ENCODE data around the gene VKORC1. TPM values are rescaled to one million over a fixed set of nuclear protein-coding genes. Genes with fewer than 3 reads are reported as not detected.

The VKORC1 gene
- total and polyA plus RNA-seq, 7 experiments from 2014 or later = 29.5 to 93.0 (median 44.2) TPM

GRCh38 chr16:31130899-31131298 lies 36.3 kb upstream of the VKORC1 start:
- H3K9me3 Mint-ChIP-seq = no peaks in the 10 kb centered on the region
- Histone ChIP-seq H3K4me1 (ENCODE audit: control insufficient read depth in 2 of 2, insufficient read depth in 2 of 2, low read length in 2 of 2) (no peaks in the 10 kb centered on the region), H3K4me3 (ENCODE audit: low read length) (no peak overlapping the region), H3K9me3 (ENCODE audit: control insufficient read depth in 2 of 3, low read length in 3 of 3) (no peaks in the 10 kb centered on the region), H3K36me3 (ENCODE audit: control insufficient read depth in 2 of 3, insufficient read depth in 3 of 3, low read length in 3 of 3) (peaks cover 5 to 74% (median 9%) of the 10 kb centered on the region in 3 experiments), H3K27me3 (ENCODE audit: control insufficient read depth in 2 of 2, insufficient read depth in 2 of 2, low read length in 2 of 2) (no peaks in the 10 kb centered on the region), H3K27ac (ENCODE audit: low read depth, low read length) (no peak overlapping the region)
- ATAC-seq = no peak
- no peak for DNase-seq
- H3K4me3 Mint-ChIP-seq = no peak overlapping the region
- peaks cover 0 to 16% (median 4%) of the 10 kb centered on the region in 5 donors for H3K36me3 Mint-ChIP-seq
- peaks cover 3 to 20% (median 11%) of the 10 kb centered on the region in 7 donors for H3K4me1 Mint-ChIP-seq
- intact Hi-C loops (cut with micrococcal nuclease) = no loop called here
- no peak overlapping the region for H3K27ac Mint-ChIP-seq
- POLR2A ChIA-PET = interaction anchor here (1.9 kb wide), 1 partner anchor 11 kb away, joined by 8 read pairs; no protein-coding TSS in a partner anchor
- CTCF ChIA-PET = no interaction called here
- H3K27me3 Mint-ChIP-seq = no peaks in the 10 kb centered on the region

GRCh38 chr16:31130336-31130891 lies 35.8 kb upstream of the VKORC1 start:
- no peaks in the 10 kb centered on the region for H3K27me3 Mint-ChIP-seq
- peaks cover 0 to 18% (median 4%) of the 10 kb centered on the region in 5 donors for H3K36me3 Mint-ChIP-seq
- H3K27ac Mint-ChIP-seq = peak overlapping the region in 2 of 9 donors; percentile 31 to 58
- Histone ChIP-seq H3K9me3 (ENCODE audit: control insufficient read depth in 2 of 3, low read length in 3 of 3) (no peaks in the 10 kb centered on the region), H3K4me1 (ENCODE audit: control insufficient read depth in 2 of 2, insufficient read depth in 2 of 2, low read length in 2 of 2) (no peaks in the 10 kb centered on the region), H3K27me3 (ENCODE audit: control insufficient read depth in 2 of 2, insufficient read depth in 2 of 2, low read length in 2 of 2) (no peaks in the 10 kb centered on the region), H3K4me3 (ENCODE audit: low read length) (no peak overlapping the region), H3K27ac (ENCODE audit: low read depth, low read length) (no peak overlapping the region), H3K36me3 (ENCODE audit: control insufficient read depth in 2 of 3, insufficient read depth in 3 of 3, low read length in 3 of 3) (peaks cover 5 to 77% (median 13%) of the 10 kb centered on the region in 3 experiments)
- H3K4me3 Mint-ChIP-seq = no peak overlapping the region
- ATAC-seq = no peak
- DNase-seq = no peak
- ChIA-PET CTCF (no interaction called here), POLR2A (interaction anchor here (1.9 kb wide), 1 partner anchor 11 kb away, joined by 8 read pairs; no protein-coding TSS in a partner anchor)
- no peaks in the 10 kb centered on the region for H3K9me3 Mint-ChIP-seq
- H3K4me1 Mint-ChIP-seq = peaks cover 3 to 22% (median 11%) of the 10 kb centered on the region in 7 donors
- intact Hi-C loops (cut with micrococcal nuclease) = no loop called here

DNA sequence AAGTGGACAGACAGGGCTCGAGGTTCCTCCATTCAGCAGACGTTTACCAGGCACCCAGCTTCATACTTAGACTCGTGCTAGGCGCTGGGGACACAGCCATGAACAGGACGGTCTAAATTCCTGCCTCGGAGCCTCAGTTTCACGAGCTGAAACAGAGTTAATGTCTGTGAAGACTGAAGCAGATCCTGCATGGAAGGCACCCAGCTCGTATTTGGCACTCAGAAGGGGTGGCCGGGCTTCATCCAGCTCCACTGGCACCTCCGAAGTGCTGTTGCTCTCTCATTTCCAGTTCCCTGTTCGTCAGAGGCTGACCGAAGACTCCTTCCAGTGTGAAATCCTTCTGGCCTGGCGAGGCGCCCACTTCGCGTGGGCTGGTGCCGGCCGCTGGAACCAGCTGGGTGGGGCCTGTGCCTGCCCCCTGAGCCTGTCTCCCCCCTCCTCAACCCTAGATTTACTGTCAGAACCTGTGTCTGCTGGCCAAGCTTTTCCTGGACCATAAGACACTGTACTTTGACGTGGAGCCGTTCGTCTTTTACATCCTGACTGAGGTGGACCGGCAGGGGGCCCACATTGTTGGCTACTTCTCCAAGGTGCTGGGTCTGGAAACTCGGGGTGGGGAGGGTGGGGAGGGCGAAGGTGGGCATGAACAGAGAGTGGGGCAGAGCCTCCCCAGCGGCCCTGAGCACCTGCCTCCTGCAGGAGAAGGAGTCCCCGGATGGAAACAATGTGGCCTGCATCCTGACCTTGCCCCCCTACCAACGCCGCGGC lies 35.2 kb upstream of the VKORC1 start:
- intact Hi-C loops (cut with micrococcal nuclease) = no loop called here
- ATAC-seq = no peak
- no peaks in the 10 kb centered on the region for H3K4me1 ChIP-seq (ENCODE audit: control insufficient read depth in 2 of 2, insufficient read depth in 2 of 2, low read length in 2 of 2)
- no peak overlapping the region for H3K4me3 ChIP-seq (ENCODE audit: low read length)
- Mint-ChIP-seq H3K4me1 (peaks cover 3 to 22% (median 11%) of the 10 kb centered on the region in 7 donors), H3K27ac (no peak overlapping the region), H3K9me3 (no peaks in the 10 kb centered on the region), H3K36me3 (peaks cover 0 to 18% (median 4%) of the 10 kb centered on the region in 5 donors), H3K27me3 (no peaks in the 10 kb centered on the region), H3K4me3 (peak overlapping the region in 1 of 10 donors; percentile 12)
- no peak overlapping the region for H3K27ac ChIP-seq (ENCODE audit: low read depth, low read length)
- POLR2A ChIA-PET = interaction anchor here (0.7 to 2.2 kb wide), 2 partner anchors 12 to 50 kb away, joined by 4 to 6 read pairs; partner anchors contain the start of genes FUS and KAT8
- H3K9me3 ChIP-seq (ENCODE audit: control insufficient read depth in 2 of 3, low read length in 3 of 3) = no peaks in the 10 kb centered on the region
- H3K27me3 ChIP-seq (ENCODE audit: control insufficient read depth in 2 of 2, insufficient read depth in 2 of 2, low read length in 2 of 2) = no peaks in the 10 kb centered on the region
- H3K36me3 ChIP-seq (ENCODE audit: control insufficient read depth in 2 of 3, insufficient read depth in 3 of 3, low read length in 3 of 3) = peaks cover 5 to 82% (median 13%) of the 10 kb centered on the region in 3 experiments
- CTCF ChIA-PET = interaction anchor here (1.4 kb wide), 1 partner anchor 14 kb away, joined by 3 read pairs; no protein-coding TSS in a partner anchor
- no peak for DNase-seq

DNA sequence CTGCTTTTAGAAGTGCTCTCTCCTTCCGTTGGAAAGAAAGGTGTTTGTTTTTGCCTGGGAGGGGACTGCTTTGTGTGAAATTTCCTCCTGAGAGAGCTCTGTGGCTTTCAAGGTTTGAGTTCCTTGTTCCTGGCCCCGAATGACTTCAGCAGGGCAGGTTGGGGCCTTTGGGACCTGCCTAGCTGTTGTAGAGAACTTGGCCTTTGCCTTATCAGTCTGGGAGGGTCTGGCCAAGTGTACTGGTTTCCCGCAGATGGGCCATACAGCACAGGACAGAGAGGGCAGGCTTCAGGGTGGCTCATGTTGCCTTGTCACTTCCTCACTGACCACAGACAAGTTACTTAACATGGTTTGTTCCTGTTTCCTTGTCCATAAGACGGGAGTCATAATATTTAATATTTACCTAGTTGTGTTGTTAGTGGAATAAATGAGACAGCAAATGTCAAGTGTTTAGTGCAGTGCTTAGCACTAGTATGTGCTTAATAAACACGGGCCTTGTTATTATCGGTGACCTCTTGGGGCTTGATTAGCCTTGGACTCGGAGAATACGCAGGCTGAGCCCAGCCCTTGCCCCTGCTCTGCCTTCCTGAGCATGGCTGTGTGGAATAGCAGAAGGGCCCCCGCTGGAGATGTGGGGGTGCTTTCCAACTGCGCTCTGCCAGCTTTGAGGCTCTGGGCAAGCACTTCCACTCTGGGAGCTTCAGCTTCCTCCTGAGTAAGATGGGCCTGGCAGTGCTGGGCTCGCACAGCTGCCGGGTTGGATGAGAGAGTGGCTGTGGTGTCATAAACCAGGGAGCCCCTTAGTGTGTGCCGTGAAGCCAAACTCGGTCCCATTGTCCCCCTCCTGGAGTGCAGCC lies 34.3 kb upstream of the VKORC1 start:
- Mint-ChIP-seq H3K9me3 (no peaks in the 10 kb centered on the region), H3K4me3 (peak overlapping the region in 3 of 10 donors; percentile 14 to 27 (median 18)), H3K27ac (peak overlapping the region in 6 of 9 donors; percentile 12 to 85 (median 60)), H3K27me3 (no peaks in the 10 kb centered on the region), H3K36me3 (peaks cover 0 to 18% (median 4%) of the 10 kb centered on the region in 5 donors), H3K4me1 (peaks cover 3 to 22% (median 11%) of the 10 kb centered on the region in 7 donors)
- H3K27me3 ChIP-seq (ENCODE audit: control insufficient read depth in 2 of 2, insufficient read depth in 2 of 2, low read length in 2 of 2) = no peaks in the 10 kb centered on the region
- no peak overlapping the region for H3K4me3 ChIP-seq (ENCODE audit: low read length)
- ATAC-seq = peak; percentile 91
- DNase-seq = no peak
- peaks cover 5 to 88% (median 13%) of the 10 kb centered on the region in 3 experiments for H3K36me3 ChIP-seq (ENCODE audit: control insufficient read depth in 2 of 3, insufficient read depth in 3 of 3, low read length in 3 of 3)
- intact Hi-C loops (cut with micrococcal nuclease) = no loop called here
- CTCF ChIA-PET = interaction anchor here (1.4 kb wide), 1 partner anchor 15 kb away, joined by 3 read pairs; no protein-coding TSS in a partner anchor
- H3K9me3 ChIP-seq (ENCODE audit: control insufficient read depth in 2 of 3, low read length in 3 of 3) = no peaks in the 10 kb centered on the region
- peak overlapping the region; percentile 58 for H3K27ac ChIP-seq (ENCODE audit: low read depth, low read length)
- no peaks in the 10 kb centered on the region for H3K4me1 ChIP-seq (ENCODE audit: control insufficient read depth in 2 of 2, insufficient read depth in 2 of 2, low read length in 2 of 2)
- POLR2A ChIA-PET = interaction anchor here (0.7 to 2.2 kb wide), 4 partner anchors 12 to 772 kb away, joined by 3 to 8 read pairs (median 5); partner anchors contain the start of genes FUS and KAT8

GRCh38 chr16:31127182-31127581 lies 32.6 kb upstream of the VKORC1 start:
- peaks cover 0 to 21% (median 6%) of the 10 kb centered on the region in 5 donors for H3K36me3 Mint-ChIP-seq
- CTCF ChIA-PET = no interaction called here
- no peaks in the 10 kb centered on the region for H3K4me1 ChIP-seq (ENCODE audit: control insufficient read depth in 2 of 2, insufficient read depth in 2 of 2, low read length in 2 of 2)

DNA sequence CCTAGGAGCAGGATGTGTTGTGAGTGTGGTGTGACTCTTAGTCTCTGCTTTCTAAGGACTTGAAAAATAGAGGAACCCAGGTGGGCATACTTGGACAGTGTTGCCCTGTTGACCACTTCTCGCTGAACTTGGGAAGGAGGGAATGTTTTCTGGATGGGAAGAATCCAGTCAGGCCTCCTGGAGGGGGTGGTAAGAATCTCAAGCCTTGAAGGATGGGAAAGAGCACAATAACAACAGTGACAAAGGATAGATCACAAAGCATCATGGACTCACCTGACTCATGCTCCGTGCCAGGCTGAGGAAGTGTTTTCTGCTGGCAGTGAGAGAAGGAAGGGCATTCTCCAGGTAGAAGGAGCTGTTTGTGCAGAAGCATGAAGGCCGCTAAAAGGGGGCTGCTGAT lies 31.2 kb upstream of the VKORC1 start:
- Histone ChIP-seq H3K36me3 (ENCODE audit: control insufficient read depth in 2 of 3, insufficient read depth in 3 of 3, low read length in 3 of 3) (peaks cover 9 to 81% (median 18%) of the 10 kb centered on the region in 3 experiments), H3K9me3 (ENCODE audit: control insufficient read depth in 2 of 3, low read length in 3 of 3) (no peaks in the 10 kb centered on the region), H3K27me3 (ENCODE audit: control insufficient read depth in 2 of 2, insufficient read depth in 2 of 2, low read length in 2 of 2) (no peaks in the 10 kb centered on the region), H3K4me1 (ENCODE audit: control insufficient read depth in 2 of 2, insufficient read depth in 2 of 2, low read length in 2 of 2) (no peaks in the 10 kb centered on the region), H3K27ac (ENCODE audit: low read depth, low read length) (no peak overlapping the region), H3K4me3 (ENCODE audit: low read length) (no peak overlapping the region)
- Mint-ChIP-seq H3K27ac (peak overlapping the region in 4 of 9 donors; percentile 34 to 70 (median 58)), H3K36me3 (peaks cover 0 to 27% (median 10%) of the 10 kb centered on the region in 5 donors), H3K27me3 (no peaks in the 10 kb centered on the region), H3K4me1 (peaks cover 3 to 22% (median 13%) of the 10 kb centered on the region in 7 donors), H3K9me3 (no peaks in the 10 kb centered on the region), H3K4me3 (no peak overlapping the region)
- no peak for DNase-seq
- no peak for ATAC-seq
- CTCF ChIA-PET = no interaction called here
- intact Hi-C loops (cut with micrococcal nuclease) = no loop called here
- POLR2A ChIA-PET = no interaction called here

More at GRCh38 chr16:31127182-31127581, 32.6 kb upstream of the VKORC1 start:
- H3K9me3 Mint-ChIP-seq = no peaks in the 10 kb centered on the region
- peaks cover 3 to 22% (median 11%) of the 10 kb centered on the region in 7 donors for H3K4me1 Mint-ChIP-seq
- no peaks in the 10 kb centered on the region for H3K27me3 Mint-ChIP-seq
- no peak for DNase-seq
- H3K4me3 Mint-ChIP-seq = no peak overlapping the region
- no peak overlapping the region for H3K27ac ChIP-seq (ENCODE audit: low read depth, low read length)
- intact Hi-C loops (cut with micrococcal nuclease) = no loop called here
- H3K27me3 ChIP-seq (ENCODE audit: control insufficient read depth in 2 of 2, insufficient read depth in 2 of 2, low read length in 2 of 2) = no peaks in the 10 kb centered on the region
- peaks cover 5 to 81% (median 16%) of the 10 kb centered on the region in 3 experiments for H3K36me3 ChIP-seq (ENCODE audit: control insufficient read depth in 2 of 3, insufficient read depth in 3 of 3, low read length in 3 of 3)
- H3K27ac Mint-ChIP-seq = peak overlapping the region in 1 of 9 donors; percentile 32
- H3K9me3 ChIP-seq (ENCODE audit: control insufficient read depth in 2 of 3, low read length in 3 of 3) = no peaks in the 10 kb centered on the region
- ATAC-seq = no peak
- no peak overlapping the region for H3K4me3 ChIP-seq (ENCODE audit: low read length)
- POLR2A ChIA-PET = interaction anchor here (1.3 to 1.9 kb wide), 2 partner anchors 10 to 15 kb away, joined by 4 to 8 read pairs; partner anchors contain the start of gene KAT8

Measured in naive thymus-derived CD4-positive, alpha-beta T cell (primary cell).